ENCODE measurements around the gene DNAJB1.

Gene DNAJB1

DNA sequence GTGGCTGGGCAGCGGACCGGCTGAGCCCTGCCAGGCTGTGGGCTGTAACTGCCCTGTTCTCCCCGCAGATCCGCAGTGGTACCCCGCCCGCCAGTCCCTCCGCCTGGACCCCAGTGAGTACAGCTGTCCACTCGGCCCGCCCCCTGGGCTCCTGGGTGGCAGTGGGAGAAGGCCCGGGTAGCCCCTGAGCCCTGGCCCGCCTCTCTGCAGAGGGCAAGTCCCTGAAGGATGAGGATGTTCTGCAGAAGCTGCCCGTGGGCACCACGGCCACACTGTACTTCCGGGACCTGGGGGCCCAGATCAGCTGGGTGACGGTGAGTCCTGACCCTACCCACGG is 45.4 kb upstream of the DNAJB1 start:
- FAIRE-seq = no peak
- TF ChIP-seq, protein P1, sequence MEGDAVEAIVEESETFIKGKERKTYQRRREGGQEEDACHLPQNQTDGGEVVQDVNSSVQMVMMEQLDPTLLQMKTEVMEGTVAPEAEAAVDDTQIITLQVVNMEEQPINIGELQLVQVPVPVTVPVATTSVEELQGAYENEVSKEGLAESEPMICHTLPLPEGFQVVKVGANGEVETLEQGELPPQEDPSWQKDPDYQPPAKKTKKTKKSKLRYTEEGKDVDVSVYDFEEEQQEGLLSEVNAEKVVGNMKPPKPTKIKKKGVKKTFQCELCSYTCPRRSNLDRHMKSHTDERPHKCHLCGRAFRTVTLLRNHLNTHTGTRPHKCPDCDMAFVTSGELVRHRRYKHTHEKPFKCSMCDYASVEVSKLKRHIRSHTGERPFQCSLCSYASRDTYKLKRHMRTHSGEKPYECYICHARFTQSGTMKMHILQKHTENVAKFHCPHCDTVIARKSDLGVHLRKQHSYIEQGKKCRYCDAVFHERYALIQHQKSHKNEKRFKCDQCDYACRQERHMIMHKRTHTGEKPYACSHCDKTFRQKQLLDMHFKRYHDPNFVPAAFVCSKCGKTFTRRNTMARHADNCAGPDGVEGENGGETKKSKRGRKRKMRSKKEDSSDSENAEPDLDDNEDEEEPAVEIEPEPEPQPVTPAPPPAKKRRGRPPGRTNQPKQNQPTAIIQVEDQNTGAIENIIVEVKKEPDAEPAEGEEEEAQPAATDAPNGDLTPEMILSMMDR (IDR thresholded peaks at IDR 0.05; ENCODE audit: insufficient read depth, missing control alignments) = no peak
- no peak for DNase-seq (ENCODE audit: insufficient read length, low spot score)

DNA sequence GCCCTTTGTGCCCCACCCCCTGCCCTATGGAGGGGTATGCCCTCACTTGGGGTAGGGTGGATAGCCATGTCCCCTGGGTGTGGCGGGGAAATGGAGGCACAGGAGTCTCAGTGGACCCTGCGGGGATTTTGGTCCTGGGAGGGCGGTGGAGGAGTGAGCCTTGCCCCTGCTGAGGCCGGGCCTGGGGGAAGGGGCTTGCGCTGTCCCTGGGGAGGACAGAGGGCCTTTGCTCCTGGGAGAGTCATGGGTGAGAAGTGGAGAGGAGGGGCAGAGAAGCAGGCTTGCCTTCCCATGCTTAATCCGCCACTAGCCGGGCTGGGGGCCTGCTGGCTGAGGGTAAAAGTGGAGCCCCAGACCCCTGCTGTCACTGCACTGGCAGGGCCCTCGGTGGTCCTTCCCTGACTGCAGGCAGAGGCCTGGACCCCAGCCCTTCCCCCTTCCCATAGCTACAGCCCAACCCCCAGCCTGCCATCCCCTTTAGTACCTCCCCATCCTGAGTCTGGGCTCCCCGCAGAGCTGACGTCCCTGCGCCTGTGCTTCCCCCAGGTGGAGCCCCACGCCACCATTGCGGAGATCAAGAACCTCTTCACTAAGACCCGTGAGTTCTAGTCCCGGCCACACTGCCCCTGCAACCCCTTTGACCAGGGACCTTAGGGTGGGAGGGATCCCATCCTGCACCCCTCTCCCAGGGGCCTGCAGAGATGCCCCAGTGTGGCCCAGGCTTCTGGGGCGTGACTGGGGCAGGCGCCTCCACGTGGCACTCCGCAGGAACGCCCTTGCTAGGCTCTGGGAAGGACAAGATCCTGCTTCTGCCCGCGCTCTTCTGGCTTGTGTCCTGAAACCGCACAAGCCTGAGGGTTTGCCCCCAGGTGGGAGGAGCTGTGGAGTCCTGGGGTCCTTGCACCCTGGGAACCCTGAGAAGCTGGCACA is 44.7 kb upstream of the DNAJB1 start:
- DNase-seq (ENCODE audit: insufficient read length, low spot score) (no peak), FAIRE-seq (no peak)
- TF ChIP-seq, protein P1 (IDR thresholded peaks at IDR 0.05; ENCODE audit: insufficient read depth, missing control alignments) = no peak

GRCh38 chr19:14561847-14562351 is 43.7 kb upstream of the DNAJB1 start:
- DNase-seq (ENCODE audit: insufficient read length, low spot score) = no peak
- TF ChIP-seq, protein P1 (IDR thresholded peaks at IDR 0.05; ENCODE audit: insufficient read depth, missing control alignments) = no peak
- FAIRE-seq = no peak

- TF ChIP-seq, protein P1 (IDR thresholded peaks at IDR 0.05; ENCODE audit: insufficient read depth, missing control alignments) = no peak
- FAIRE-seq (no peak), DNase-seq (ENCODE audit: insufficient read length, low spot score) (no peak)
Measured at GRCh38 chr19:14561249-14561648, 43.1 kb upstream of the DNAJB1 start.

GRCh38 chr19:14560776-14561108 is 42.5 kb upstream of the DNAJB1 start:
- FAIRE-seq (no peak), DNase-seq (ENCODE audit: insufficient read length, low spot score) (no peak)
- TF ChIP-seq, protein P1 (IDR thresholded peaks at IDR 0.05; ENCODE audit: insufficient read depth, missing control alignments) = no peak

DNA sequence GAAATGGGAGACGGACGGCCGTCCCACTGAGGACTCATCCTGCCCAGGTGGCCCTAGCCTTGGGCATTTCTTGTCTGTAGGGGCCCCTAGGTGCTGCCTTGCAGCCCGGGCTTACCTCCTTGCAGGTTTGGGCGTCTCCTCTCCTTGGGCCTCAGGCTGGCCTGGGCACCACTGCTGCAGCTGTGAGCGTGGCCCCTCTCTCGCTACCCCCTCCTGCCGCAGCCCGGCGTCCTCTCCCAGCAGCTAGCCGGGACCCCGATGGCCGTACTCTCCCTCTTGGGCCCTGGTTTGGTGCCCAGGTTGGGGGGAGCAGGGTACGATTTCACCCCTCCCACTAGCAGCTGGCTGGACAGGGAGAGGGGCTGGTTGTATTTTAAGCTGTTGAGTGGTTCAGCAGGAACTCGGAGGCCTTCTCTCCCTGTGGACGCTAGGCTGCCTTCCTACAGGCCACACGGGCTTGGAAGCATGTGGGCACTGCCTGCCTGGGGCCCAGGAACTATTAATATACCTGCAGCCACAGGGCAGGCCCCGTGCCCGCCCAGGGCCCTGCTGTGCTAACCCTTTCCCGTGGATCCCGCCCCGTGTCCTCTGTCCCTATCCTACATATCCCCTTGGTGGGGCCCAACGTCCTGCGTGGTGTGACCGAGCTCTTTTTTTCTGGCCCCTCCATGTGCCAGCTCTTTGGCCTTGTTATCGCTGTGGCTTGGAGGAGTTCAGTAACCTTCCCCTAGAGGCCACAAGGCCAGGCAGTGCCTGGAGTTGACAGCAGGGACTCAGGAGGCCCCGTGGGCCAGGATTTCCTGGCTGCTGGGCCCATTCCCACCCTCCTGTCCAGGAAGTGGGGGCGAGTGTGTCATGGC is 41.9 kb upstream of the DNAJB1 start:
- DNase-seq (ENCODE audit: insufficient read length, low spot score) (no peak), FAIRE-seq (no peak)
- TF ChIP-seq, protein P1 (IDR thresholded peaks at IDR 0.05; ENCODE audit: insufficient read depth, missing control alignments) = no peak

Data from D721Med (cell line).